ENCODE data around the gene SLC9A2.

SLC9A2 gene

GRCh38 chr2:102585847-102586404 is 33.4 kb upstream of the SLC9A2 start:
- in situ Hi-C loops (cut with MboI; ENCODE audit: low sequenced_read_pairs, unreplicated experiment) = no loop called here
- DNase-seq (ENCODE audit: low spot score) = no peak
- TF ChIP-seq CTCF (IDR thresholded peaks at IDR 0.05; ENCODE audit: borderline replicate concordance, control extremely low read depth, extremely low read depth, insufficient read depth, missing control alignments) = no peak

GRCh38 chr2:102588213-102588939 is 31.0 kb upstream of the SLC9A2 start:
- TF ChIP-seq CTCF (IDR thresholded peaks at IDR 0.05; ENCODE audit: borderline replicate concordance, control extremely low read depth, extremely low read depth, insufficient read depth, missing control alignments) = no peak

GRCh38 chr2:102589444-102589843 is 29.9 kb upstream of the SLC9A2 start:
- TF ChIP-seq CTCF (IDR thresholded peaks at IDR 0.05; ENCODE audit: borderline replicate concordance, control extremely low read depth, extremely low read depth, insufficient read depth, missing control alignments) = no peak
- in situ Hi-C loops (cut with MboI; ENCODE audit: low sequenced_read_pairs, unreplicated experiment) = no loop called here
- no peak for DNase-seq (ENCODE audit: low spot score)

More at GRCh38 chr2:102588213-102588939, 31.0 kb upstream of the SLC9A2 start:
- in situ Hi-C loops (cut with MboI; ENCODE audit: low sequenced_read_pairs, unreplicated experiment) = no loop called here
- no peak for DNase-seq (ENCODE audit: low spot score)

- in situ Hi-C loops (cut with MboI; ENCODE audit: low sequenced_read_pairs, unreplicated experiment) = no loop called here
- no peak for DNase-seq (ENCODE audit: low spot score)
- TF ChIP-seq CTCF (IDR thresholded peaks at IDR 0.05; ENCODE audit: borderline replicate concordance, control extremely low read depth, extremely low read depth, insufficient read depth, missing control alignments) = no peak
These were observed 27.8 kb upstream of the SLC9A2 start for GRCh38 chr2:102591491-102592045.

- in situ Hi-C loops (cut with MboI; ENCODE audit: low sequenced_read_pairs, unreplicated experiment) = no loop called here
- TF ChIP-seq CTCF (IDR thresholded peaks at IDR 0.05; ENCODE audit: borderline replicate concordance, control extremely low read depth, extremely low read depth, insufficient read depth, missing control alignments) = no peak
- DNase-seq (ENCODE audit: low spot score) = no peak
These were observed 26.8 kb upstream of the SLC9A2 start for GRCh38 chr2:102592601-102593000.

GRCh38 chr2:102593516-102593915 is 25.8 kb upstream of the SLC9A2 start:
- no peak for DNase-seq (ENCODE audit: low spot score)
- TF ChIP-seq CTCF (IDR thresholded peaks at IDR 0.05; ENCODE audit: borderline replicate concordance, control extremely low read depth, extremely low read depth, insufficient read depth, missing control alignments) = no peak
- in situ Hi-C loops (cut with MboI; ENCODE audit: low sequenced_read_pairs, unreplicated experiment) = no loop called here
